ENCODE measurements around the gene AMOTL1.

GRCh38 chr11:94844031-94844430 is 75.9 kb downstream of the AMOTL1 start:
- TF ChIP-seq POLR2AphosphoS5 (IDR thresholded peaks at IDR 0.05): no peak
- no peak for TF ChIP-seq CTCF (IDR thresholded peaks at IDR 0.05)
- TF ChIP-seq EP300 (IDR thresholded peaks at IDR 0.05): no peak

Data from stomach (tissue), 4 donors.